Hematopoietic multipotent progenitor cell treated with erythropoietin and hydrocortisone succinate and interleukin-3 and kit ligand, for 17 days (in vitro differentiated cells): ENCODE results near the gene TAF1C.
A peak's percentile ranks its signal among the peaks of the same experiment; 100 is the strongest.

Experiments used
- DNase-seq: peaks from one replicate; pipeline ENCODE4 v3.0.0-alpha.2; 2015; ENCODE audit warnings: low spot score

The TAF1C gene

GRCh38 chr16:84183572-84183875 lies 3.3 kb downstream of the TAF1C start:
- no peak for DNase-seq

GRCh38 chr16:84182680-84183571 lies 3.9 kb downstream of the TAF1C start:
- no peak for DNase-seq

GRCh38 chr16:84182104-84182503 lies 4.8 kb downstream of the TAF1C start:
- no peak for DNase-seq

- no peak for DNase-seq
These were observed 5.5 kb downstream of the TAF1C start for GRCh38 chr16:84181144-84181915.

GRCh38 chr16:84180519-84181140 lies 6.2 kb downstream of the TAF1C start:
- no peak for DNase-seq

GRCh38 chr16:84179612-84180320 lies 7.1 kb downstream of the TAF1C start:
- DNase-seq: no peak

GRCh38 chr16:84178892-84179611 lies 7.8 kb downstream of the TAF1C start:
- DNase-seq: no peak

GRCh38 chr16:84178146-84178765 lies 8.6 kb downstream of the TAF1C start:
- no peak for DNase-seq

GRCh38 chr16:84177741-84178073 lies 9.2 kb downstream of the TAF1C start:
- no peak for DNase-seq

GRCh38 chr16:84176192-84177053 lies 10.4 kb downstream of the TAF1C start:
- DNase-seq: no peak

- DNase-seq: peak; percentile 14
These were observed 11.3 kb downstream of the TAF1C start for GRCh38 chr16:84175350-84176081.

GRCh38 chr16:84174396-84174795 lies 12.5 kb downstream of the TAF1C start:
- DNase-seq: no peak

GRCh38 chr16:84169765-84170310 lies 17.0 kb downstream of the TAF1C start:
- no peak for DNase-seq

GRCh38 chr16:84166796-84167695 lies 19.8 kb downstream of the TAF1C start:
- no peak for DNase-seq

GRCh38 chr16:84165746-84166145 lies 21.1 kb downstream of the TAF1C start:
- DNase-seq: no peak

- DNase-seq: no peak
These were observed 25.1 kb downstream of the TAF1C start for GRCh38 chr16:84161801-84162200.

GRCh38 chr16:84161037-84161436 lies 25.8 kb downstream of the TAF1C start:
- DNase-seq: no peak

- DNase-seq: no peak
These were observed 27.1 kb downstream of the TAF1C start for GRCh38 chr16:84159800-84160199.
